Esophagus squamous epithelium (tissue), 4 donors: ENCODE data around the gene PRRC2B.

Experiments
- POLR2A ChIP-seq, 4 donors: fragments of 450-650 bp; IDR thresholded peaks; one replicate each; pipeline ENCODE4 v1.6.1; 2017; ENCODE audit warnings: antibody characterized with exemption in 4 of 4, mild to moderate bottlenecking in 4 of 4, moderate library complexity in 3 of 4
- TF ChIP-seq, protein P1 (sequence below), 6 experiments: fragments of 450-650 bp in 4 of 6; fragments of 200-600 bp in 2 of 6; sonication (generic) in 2 of 6; IDR thresholded peaks; one replicate each; pipeline ENCODE4 v1.5.1; 2016 to 2019; ENCODE audit warnings: antibody characterized with exemption in 6 of 6, mild to moderate bottlenecking in 4 of 6, moderate library complexity in 4 of 6

DNA sequence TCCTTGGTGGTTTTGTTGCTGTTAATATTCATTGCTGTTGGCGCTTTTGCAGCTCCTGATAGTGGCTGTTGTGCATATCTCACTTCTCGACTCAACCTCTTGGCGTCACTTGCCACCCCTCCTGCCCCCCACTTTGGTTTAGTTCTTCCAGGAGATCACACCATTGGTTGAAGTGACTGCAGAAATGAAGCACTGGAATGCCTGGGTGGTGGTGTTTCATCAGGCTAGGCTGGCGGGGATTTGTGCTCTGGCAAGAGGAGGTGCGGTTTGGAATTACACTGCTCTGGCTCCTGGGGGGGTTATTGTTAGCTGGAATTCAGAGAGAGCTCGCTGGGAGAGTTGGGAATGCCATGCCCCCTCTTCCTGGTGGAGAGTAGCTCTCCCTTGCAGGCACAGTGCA lies 11.5 kb downstream of the PRRC2B start:
- TF ChIP-seq, protein P1, sequence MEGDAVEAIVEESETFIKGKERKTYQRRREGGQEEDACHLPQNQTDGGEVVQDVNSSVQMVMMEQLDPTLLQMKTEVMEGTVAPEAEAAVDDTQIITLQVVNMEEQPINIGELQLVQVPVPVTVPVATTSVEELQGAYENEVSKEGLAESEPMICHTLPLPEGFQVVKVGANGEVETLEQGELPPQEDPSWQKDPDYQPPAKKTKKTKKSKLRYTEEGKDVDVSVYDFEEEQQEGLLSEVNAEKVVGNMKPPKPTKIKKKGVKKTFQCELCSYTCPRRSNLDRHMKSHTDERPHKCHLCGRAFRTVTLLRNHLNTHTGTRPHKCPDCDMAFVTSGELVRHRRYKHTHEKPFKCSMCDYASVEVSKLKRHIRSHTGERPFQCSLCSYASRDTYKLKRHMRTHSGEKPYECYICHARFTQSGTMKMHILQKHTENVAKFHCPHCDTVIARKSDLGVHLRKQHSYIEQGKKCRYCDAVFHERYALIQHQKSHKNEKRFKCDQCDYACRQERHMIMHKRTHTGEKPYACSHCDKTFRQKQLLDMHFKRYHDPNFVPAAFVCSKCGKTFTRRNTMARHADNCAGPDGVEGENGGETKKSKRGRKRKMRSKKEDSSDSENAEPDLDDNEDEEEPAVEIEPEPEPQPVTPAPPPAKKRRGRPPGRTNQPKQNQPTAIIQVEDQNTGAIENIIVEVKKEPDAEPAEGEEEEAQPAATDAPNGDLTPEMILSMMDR (IDR thresholded peaks at IDR 0.05) = no peak
- no peak for TF ChIP-seq POLR2A (IDR thresholded peaks at IDR 0.05)
